Activated naive CD4-positive, alpha-beta T cell treated with anti-CD3 and anti-CD28 coated beads, Interleukin-2, amount 50 U/mL, for 72 hours (primary cell): ENCODE results near the gene GMEB2. TPM values are rescaled to one million over a fixed set of nuclear protein-coding genes. Genes with fewer than 3 reads are reported as not detected.
"Not testable (repeated sequence)": the region's sequence is repeated elsewhere in the genome, so short reads cannot be mapped to it uniquely, and the experiment has no call there.

Source experiments
- ATAC-seq, 2 donors: fragments of 150-1000 bp; cut with Tn5 transposase; 2 replicates each; pipeline ENCODE4 v1.10.0; 2021; ENCODE audit warnings: mild to moderate bottlenecking in 2 of 2, moderate library complexity in 2 of 2
- DNase-seq, 2 donors: peaks; one replicate each; pipeline ENCODE4 v3.0.0; 2021 to 2022; ENCODE audit warnings: low spot score in 2 of 2
- H3K27ac Mint-ChIP-seq, 2 donors: one replicate each; pipeline ENCODE4 v1.8.0; 2022; ENCODE audit warnings: mild to moderate bottlenecking in 2 of 2, mixed read lengths in 2 of 2
- H3K36me3 Mint-ChIP-seq, 2 donors: one replicate each; pipeline ENCODE4 v1.8.0; 2022; ENCODE audit warnings: mixed read lengths in 2 of 2
- H3K9me3 Mint-ChIP-seq, 2 donors: one replicate each; pipeline ENCODE4 v1.8.0; 2022; ENCODE audit warnings: mixed read lengths in 2 of 2
- total RNA-seq, 2 donors: library from RNA; stranded (reverse); gene quantifications; one replicate each; pipeline ENCODE4 v1.2.3, GENCODE V29; 2022

Gene GMEB2
- total RNA-seq, 2 donors from 2014 or later = 11.3 to 24.0 TPM

- DNase-seq = no peak
Measured at GRCh38 chr20:63574829-63575743, 51.8 kb downstream of the GMEB2 start.

GRCh38 chr20:63574156-63574828, 52.6 kb downstream of the GMEB2 start, which contains the start of gene HELZ2:
Gene HELZ2 (minus strand): TSS chr20:63574239. CDS start chr20:63572385, 1,854 bp downstream.
- Mint-ChIP-seq H3K27ac (peak within 1 kb of the TSS in 1 of 2 donors; percentile 50), H3K9me3 (no peaks in the 10 kb centered on the region), H3K36me3 (no peaks in the 10 kb centered on the region)
- peak; percentile 81 to 91 for ATAC-seq
- no peak for DNase-seq

More at GRCh38 chr20:63574829-63575743, 51.8 kb downstream of the GMEB2 start:
- Mint-ChIP-seq H3K9me3 (no peaks in the 10 kb centered on the region), H3K36me3 (no peaks in the 10 kb centered on the region), H3K27ac (no peak overlapping the region)
- ATAC-seq = no peak

- H3K36me3 Mint-ChIP-seq = no peaks in the 10 kb centered on the region
- DNase-seq (no peak), ATAC-seq (peak; percentile 18 to 39)
- H3K27ac Mint-ChIP-seq = peak overlapping the region in 1 of 2 donors; percentile 50
- no peaks in the 10 kb centered on the region for H3K9me3 Mint-ChIP-seq
Measured at GRCh38 chr20:63573647-63574131, 53.2 kb downstream of the GMEB2 start.

GRCh38 chr20:63572788-63573646, 53.9 kb downstream of the GMEB2 start:
- no peaks in the 10 kb centered on the region for H3K36me3 Mint-ChIP-seq
- ATAC-seq (peak in 1 of 2 donors; percentile 11), DNase-seq (no peak)
- no peak overlapping the region for H3K27ac Mint-ChIP-seq
- no peaks in the 10 kb centered on the region for H3K9me3 Mint-ChIP-seq

GRCh38 chr20:63572071-63572787, 54.7 kb downstream of the GMEB2 start:
- Mint-ChIP-seq H3K27ac (no peak overlapping the region), H3K36me3 (no peaks in the 10 kb centered on the region), H3K9me3 (no peaks in the 10 kb centered on the region)
- ATAC-seq (no peak), DNase-seq (no peak)

GRCh38 chr20:63571087-63571478, 55.8 kb downstream of the GMEB2 start:
- H3K27ac Mint-ChIP-seq, H3K9me3 Mint-ChIP-seq, H3K36me3 Mint-ChIP-seq, DNase-seq, ATAC-seq: not testable (repeated sequence)

- no peaks in the 10 kb centered on the region for H3K9me3 Mint-ChIP-seq
- DNase-seq (no peak), ATAC-seq (no peak)
- no peaks in the 10 kb centered on the region for H3K36me3 Mint-ChIP-seq
- H3K27ac Mint-ChIP-seq = no peak overlapping the region
Measured at GRCh38 chr20:63570281-63571086, 56.4 kb downstream of the GMEB2 start.

- Mint-ChIP-seq H3K36me3 (no peaks in the 10 kb centered on the region), H3K9me3 (no peaks in the 10 kb centered on the region), H3K27ac (no peak overlapping the region)
- ATAC-seq (no peak), DNase-seq (no peak)
Measured at GRCh38 chr20:63568986-63569949, 57.6 kb downstream of the GMEB2 start.

GRCh38 chr20:63568170-63568981, 58.5 kb downstream of the GMEB2 start:
- DNase-seq (no peak), ATAC-seq (peak in 1 of 2 donors; percentile 4)
- peak overlapping the region; percentile 36 to 64 for H3K27ac Mint-ChIP-seq
- no peaks in the 10 kb centered on the region for H3K9me3 Mint-ChIP-seq
- H3K36me3 Mint-ChIP-seq = no peaks in the 10 kb centered on the region

- peak overlapping the region; percentile 36 to 64 for H3K27ac Mint-ChIP-seq
- DNase-seq = peak; percentile 60 to 78
- H3K36me3 Mint-ChIP-seq = no peaks in the 10 kb centered on the region
- peak; percentile 87 to 89 for ATAC-seq
- H3K9me3 Mint-ChIP-seq = no peaks in the 10 kb centered on the region
Measured at GRCh38 chr20:63567386-63568169, 59.3 kb downstream of the GMEB2 start.

- Mint-ChIP-seq H3K27ac (peak overlapping the region in 1 of 2 donors; percentile 64), H3K36me3 (no peaks in the 10 kb centered on the region), H3K9me3 (no peaks in the 10 kb centered on the region)
- DNase-seq = no peak
- no peak for ATAC-seq
Measured at GRCh38 chr20:63567136-63567385, 59.8 kb downstream of the GMEB2 start.

GRCh38 chr20:63566395-63567135, 60.3 kb downstream of the GMEB2 start:
- Mint-ChIP-seq H3K27ac (no peak overlapping the region), H3K36me3 (no peaks in the 10 kb centered on the region), H3K9me3 (no peaks in the 10 kb centered on the region)
- ATAC-seq (no peak), DNase-seq (no peak)
